SK-N-MC (cell line): ENCODE results near the gene FAT1.

Experiments
- EZH2 ChIP-seq: fragments of 200-600 bp; sonication (generic); IDR thresholded peaks from one replicate; pipeline ENCODE4 v1.6.1; 2017; ENCODE audit warnings: antibody characterized with exemption
- FOXP2 ChIP-seq: optimal IDR thresholded peaks from 2 replicates; pipeline ENCODE3; 2011; ENCODE audit warnings: mild to moderate bottlenecking, moderate library complexity; ENCODE audit not compliant: insufficient read depth; ENCODE audit errors: extremely low read length, control extremely low read depth
- POLR2AphosphoS5 ChIP-seq: IDR thresholded peaks from 2 replicates; pipeline ENCODE4 v1.6.1; 2012; ENCODE audit warnings: mild to moderate bottlenecking, low read depth, low read length, borderline replicate concordance

DNA sequence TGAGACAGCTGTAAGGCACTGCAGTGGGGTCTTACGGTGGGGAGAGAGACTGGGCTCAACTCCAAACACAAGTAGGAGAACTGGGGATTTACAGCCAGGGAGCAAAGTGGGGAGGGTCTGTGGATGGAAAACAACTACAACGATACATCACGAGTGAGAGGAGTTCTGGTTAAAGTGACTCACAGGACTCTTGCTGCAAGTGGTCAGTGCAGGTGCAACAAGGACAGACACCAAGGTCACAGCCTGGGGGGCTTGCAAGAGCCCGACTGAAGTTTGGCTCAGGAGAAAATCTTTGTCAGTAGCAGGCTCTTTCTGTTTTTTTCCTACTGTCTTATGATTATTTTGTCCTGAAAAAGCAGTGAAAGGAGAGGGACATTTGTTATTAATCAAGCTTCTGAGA lies 10.1 kb upstream of the FAT1 start:
- TF ChIP-seq POLR2AphosphoS5, result no peak
- TF ChIP-seq EZH2, result no peak
- TF ChIP-seq FOXP2, result no peak
